Upper lobe of left lung (tissue), 4 donors: ENCODE data around the gene CERK.

Source experiments
- EP300 ChIP-seq, 4 donors: sonication (generic); formaldehyde crosslinking; IDR thresholded peaks; one replicate each; pipeline ENCODE4 v1.5.1; 2017; ENCODE audit warnings: antibody characterized with exemption in 4 of 4, control low read depth in 2 of 4
- POLR2A ChIP-seq, 4 donors: fragments of 450-650 bp; IDR thresholded peaks; one replicate each; pipeline ENCODE4 v1.5.1; 2016 to 2017; ENCODE audit warnings: antibody characterized with exemption in 4 of 4, mild to moderate bottlenecking in 2 of 4
- POLR2AphosphoS5 ChIP-seq, 2 donors: sonication (generic); formaldehyde crosslinking; IDR thresholded peaks; one replicate each; pipeline ENCODE4 v1.5.1; 2017; ENCODE audit warnings: antibody characterized with exemption in 2 of 2
- TF ChIP-seq, protein P1 (sequence below), 6 experiments: fragments of 450-650 bp in 4 of 6; fragments of 200-600 bp in 2 of 6; sonication (generic) in 2 of 6; IDR thresholded peaks; one replicate each; pipeline ENCODE4 v1.5.1; 2016 to 2019; ENCODE audit warnings: antibody characterized with exemption in 6 of 6

DNA sequence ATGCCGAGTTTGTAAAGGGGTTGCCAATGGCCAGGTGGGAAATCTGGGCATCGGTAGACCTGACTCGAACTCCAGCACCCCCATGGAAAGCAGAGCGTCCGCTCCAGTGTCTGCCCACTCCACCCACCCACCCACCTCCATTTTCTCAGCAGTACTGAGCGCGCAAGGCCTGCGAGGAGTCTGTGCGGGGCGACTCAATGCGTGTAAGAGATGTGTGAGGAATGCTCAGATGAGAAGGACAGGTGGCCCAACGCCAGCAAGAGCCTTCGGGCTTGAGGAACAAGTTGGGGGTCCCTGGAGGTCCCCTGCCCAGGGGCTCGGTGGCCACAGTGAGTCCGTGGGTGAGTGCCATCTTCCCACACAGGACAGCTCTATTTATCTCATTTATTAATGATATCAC, 50.6 kb downstream of the CERK start:
- TF ChIP-seq, protein P1, sequence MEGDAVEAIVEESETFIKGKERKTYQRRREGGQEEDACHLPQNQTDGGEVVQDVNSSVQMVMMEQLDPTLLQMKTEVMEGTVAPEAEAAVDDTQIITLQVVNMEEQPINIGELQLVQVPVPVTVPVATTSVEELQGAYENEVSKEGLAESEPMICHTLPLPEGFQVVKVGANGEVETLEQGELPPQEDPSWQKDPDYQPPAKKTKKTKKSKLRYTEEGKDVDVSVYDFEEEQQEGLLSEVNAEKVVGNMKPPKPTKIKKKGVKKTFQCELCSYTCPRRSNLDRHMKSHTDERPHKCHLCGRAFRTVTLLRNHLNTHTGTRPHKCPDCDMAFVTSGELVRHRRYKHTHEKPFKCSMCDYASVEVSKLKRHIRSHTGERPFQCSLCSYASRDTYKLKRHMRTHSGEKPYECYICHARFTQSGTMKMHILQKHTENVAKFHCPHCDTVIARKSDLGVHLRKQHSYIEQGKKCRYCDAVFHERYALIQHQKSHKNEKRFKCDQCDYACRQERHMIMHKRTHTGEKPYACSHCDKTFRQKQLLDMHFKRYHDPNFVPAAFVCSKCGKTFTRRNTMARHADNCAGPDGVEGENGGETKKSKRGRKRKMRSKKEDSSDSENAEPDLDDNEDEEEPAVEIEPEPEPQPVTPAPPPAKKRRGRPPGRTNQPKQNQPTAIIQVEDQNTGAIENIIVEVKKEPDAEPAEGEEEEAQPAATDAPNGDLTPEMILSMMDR (IDR thresholded peaks at IDR 0.05) = no peak
- TF ChIP-seq POLR2AphosphoS5 (IDR thresholded peaks at IDR 0.05) (no peak), POLR2A (IDR thresholded peaks at IDR 0.05) (no peak), EP300 (IDR thresholded peaks at IDR 0.05) (no peak)
